ENCODE data around the gene LAMA1.

LAMA1 gene

DNA sequence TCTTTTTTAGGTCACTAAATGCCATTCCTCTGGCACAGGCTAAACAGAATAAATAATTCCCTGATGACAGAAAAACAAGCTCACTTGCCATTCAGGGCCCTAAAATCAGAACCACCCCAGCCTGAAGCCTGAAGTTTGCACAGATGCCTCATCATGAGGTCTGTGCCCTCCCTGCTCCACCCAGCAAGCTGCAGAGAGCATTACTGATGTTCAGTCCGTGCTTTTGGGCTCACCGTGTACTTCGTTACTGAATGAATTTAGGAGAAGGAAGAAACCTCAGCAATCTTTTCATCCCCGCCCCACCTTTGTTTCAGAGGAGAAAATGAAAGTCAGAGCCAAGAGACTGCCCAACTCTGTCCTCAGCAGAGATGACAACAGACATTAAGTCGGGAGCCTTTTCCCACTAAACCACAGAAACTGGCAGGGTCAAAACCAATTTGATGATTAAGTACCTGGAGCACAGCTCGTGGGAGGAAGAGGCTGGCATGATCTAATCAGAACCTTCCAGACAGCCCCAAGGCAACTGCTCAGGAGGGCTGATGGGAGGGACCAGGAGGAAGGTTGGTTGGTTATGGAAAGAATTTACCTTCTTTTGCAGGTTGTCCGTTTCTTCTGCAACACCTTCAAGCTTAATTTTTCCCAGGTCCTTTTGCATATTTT, 122.7 kb downstream of the LAMA1 start:
- DNase-seq = no peak
- intact Hi-C loops (cut with DNase I) = no loop called here

- intact Hi-C loops (cut with DNase I) = no loop called here
- DNase-seq = no peak
Measured at GRCh38 chr18:6994056-6994770, 123.4 kb downstream of the LAMA1 start.

DNA sequence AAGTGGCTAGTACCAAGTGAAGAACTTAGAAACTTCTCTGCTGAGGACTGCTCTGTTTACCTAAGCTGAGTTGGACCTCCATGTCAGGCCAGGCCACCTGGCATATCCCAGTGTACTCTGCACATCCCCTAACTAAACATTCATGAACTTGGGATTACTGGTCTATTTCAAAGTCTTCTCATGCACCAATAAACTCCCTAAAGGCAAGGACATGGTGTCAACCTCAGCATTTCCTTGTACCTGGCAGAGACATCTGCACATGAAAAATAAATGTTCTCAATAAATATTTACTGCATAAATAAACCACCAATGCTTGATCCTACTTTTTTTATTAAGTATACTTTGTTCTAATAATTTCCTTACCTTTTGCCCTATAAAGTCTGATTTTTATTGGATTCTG, 124.8 kb downstream of the LAMA1 start:
- intact Hi-C loops (cut with DNase I) = no loop called here
- DNase-seq = no peak

DNA sequence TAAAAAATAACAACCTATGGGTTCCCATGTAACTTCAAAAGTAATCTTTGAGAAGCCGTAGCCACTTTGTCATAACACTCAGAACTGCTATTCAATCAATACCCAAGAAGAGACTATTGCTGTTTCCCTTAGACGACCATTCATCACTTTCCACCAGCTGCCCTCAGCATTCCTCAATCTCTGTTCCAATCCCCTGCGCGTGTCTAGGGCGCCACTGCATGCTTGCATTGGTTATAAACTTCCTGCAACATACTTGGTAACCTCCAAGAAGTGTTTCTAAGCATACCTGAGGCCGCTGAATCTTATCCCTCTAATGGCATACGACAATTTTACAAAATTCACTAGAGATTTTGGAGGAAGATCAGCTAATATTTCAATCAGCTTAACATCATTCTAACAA, 134.2 kb downstream of the LAMA1 start:
- no peak for DNase-seq

GRCh38 chr18:6982398-6982797, 135.2 kb downstream of the LAMA1 start:
- intact Hi-C loops (cut with DNase I) = no loop called here
- DNase-seq = no peak

More for the DNA sequence above, 134.2 kb downstream of the LAMA1 start:
- intact Hi-C loops (cut with DNase I) = no loop called here

- DNase-seq = no peak
- intact Hi-C loops (cut with DNase I) = no loop called here
Measured at GRCh38 chr18:6980363-6980762, 137.2 kb downstream of the LAMA1 start.

DNA sequence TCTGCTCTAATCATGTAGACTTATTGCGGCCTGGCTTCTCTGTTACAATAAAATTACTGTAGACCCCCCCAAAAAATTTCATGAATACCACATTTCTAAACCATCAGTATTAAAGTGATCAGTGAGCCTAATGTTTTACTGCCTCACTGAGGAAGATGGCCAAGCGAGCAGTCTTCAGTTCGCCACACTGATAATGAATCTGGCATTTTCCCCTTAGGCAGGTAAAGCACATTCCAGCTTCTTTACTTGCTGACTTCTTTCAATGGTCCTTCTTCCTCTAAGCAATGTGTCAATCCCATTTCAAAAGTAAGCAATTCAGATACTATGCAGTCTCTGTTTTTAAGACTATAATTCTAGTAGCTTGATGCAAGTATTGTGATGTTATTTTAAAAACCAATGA, 137.6 kb downstream of the LAMA1 start:
- DNase-seq = no peak

DNA sequence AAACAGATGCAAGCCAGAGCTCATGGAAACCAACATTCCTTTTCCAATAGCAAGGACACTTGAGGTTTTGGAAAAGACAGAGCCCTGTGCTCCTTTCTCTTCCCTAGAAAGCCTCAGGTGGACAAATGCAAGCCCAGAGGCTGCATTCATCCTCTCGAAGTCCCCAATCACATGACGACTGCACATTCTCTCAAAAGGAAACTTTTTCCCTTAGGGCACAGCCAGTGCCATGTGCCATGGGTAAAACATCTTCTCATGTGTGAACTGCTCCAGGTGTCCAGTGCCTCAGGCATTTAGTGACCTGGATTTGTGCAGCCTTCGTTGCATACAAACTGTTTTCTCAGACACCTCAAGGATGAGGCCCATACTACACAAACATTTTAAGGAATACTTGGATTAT, 140.7 kb downstream of the LAMA1 start:
- intact Hi-C loops (cut with DNase I) = no loop called here
- no peak for DNase-seq

More for the DNA sequence above, 137.6 kb downstream of the LAMA1 start:
- intact Hi-C loops (cut with DNase I) = no loop called here

DNA sequence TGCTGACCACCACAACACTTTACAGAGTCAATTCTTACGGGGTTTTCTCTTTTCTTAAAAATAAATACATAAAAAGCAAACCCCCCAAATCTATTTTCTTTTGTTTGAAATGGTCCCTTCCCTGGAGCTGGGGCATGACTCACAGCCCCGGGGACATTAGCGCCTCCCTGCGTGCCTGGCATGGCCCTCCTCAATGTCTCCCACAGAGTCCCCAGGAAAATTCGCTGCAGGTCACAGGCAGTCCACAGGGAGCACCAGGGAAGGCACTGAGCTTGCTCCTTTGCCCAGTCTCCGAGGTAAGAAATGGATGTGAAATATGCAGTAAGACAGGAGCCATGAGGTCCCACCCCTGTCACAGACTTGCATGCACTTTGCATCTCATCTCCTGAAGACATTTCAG, 142.5 kb downstream of the LAMA1 start:
- intact Hi-C loops (cut with DNase I) = no loop called here
- DNase-seq = no peak

- intact Hi-C loops (cut with DNase I) = no loop called here
- no peak for DNase-seq
Measured at GRCh38 chr18:6971823-6972478, 145.6 kb downstream of the LAMA1 start.

DNA sequence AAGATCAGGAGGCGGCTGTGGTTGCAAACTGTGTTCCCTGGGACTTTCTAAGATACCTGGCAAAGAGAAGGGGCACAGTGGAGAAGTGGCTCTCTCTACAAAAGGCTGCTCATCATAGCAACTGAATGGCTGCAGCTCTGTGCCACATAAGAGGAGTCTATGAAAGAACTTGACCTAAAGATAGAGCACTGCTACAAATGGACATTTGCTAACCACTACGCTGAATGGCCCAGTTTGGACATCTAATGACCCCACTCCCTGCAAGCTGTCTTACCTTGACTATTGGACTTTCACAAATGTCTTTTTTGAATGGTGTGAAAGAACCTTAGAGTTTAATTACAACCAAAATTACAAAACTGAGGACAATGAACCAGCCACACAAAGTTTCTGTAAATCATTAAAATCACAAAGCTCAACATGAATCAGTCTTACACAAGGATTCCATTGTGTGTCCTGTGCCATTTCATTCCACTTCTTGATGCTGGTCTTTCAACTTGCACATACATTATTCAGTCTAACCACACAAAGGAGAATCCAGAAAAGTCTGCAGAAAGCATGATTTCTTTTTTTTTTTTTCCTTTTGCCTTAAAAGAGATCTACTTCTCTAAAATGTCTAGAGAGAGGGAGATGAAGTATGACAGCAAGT, 154.0 kb downstream of the LAMA1 start:
- intact Hi-C loops (cut with DNase I) = no loop called here
- no peak for DNase-seq

GRCh38 chr18:6962571-6963451, 154.8 kb downstream of the LAMA1 start:
- DNase-seq = no peak
- intact Hi-C loops (cut with DNase I) = no loop called here

DNA sequence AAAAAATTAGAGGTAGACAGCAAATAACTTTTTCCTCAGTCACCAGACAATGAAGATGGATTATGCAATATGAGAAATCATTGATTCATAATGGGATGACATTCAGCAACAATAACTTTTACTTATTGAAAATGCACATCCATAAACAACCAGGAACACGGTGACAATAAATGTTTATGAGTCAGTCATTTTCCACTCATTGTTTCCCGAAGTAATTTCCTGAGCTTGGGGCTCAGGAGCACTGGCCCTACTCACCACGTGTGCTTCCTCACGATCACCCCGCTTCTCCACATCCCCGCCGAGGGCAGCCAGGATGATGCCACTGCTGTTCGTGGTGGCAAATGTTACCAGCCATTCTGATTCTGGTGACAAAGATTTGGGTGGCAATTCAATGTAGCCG, 156.3 kb downstream of the LAMA1 start:
- no peak for DNase-seq
- intact Hi-C loops (cut with DNase I) = no loop called here

GRCh38 chr18:6960656-6961055, 156.9 kb downstream of the LAMA1 start:
- intact Hi-C loops (cut with DNase I) = no loop called here
- DNase-seq = no peak

DNA sequence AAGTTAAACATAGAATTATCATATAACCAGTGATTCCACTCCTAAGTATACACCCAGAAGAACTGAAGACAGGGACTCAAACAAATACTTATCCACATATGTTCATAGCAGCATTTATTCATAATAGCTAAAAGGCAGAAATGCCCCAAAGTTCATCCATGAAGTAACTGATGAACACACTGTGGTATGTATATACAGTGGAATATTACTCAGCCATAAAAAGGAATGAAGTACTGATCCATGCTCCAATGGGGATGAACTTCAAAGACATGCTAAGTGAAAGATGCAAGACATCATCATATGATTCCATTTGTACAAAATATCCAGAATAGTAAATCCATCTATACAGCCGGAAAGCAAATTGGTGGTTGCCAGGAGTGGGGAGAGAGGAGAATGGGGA, 157.5 kb downstream of the LAMA1 start:
- no peak for DNase-seq
- intact Hi-C loops (cut with DNase I) = no loop called here

- intact Hi-C loops (cut with DNase I) = no loop called here
- no peak for DNase-seq
Measured at GRCh38 chr18:6959110-6959509, 158.5 kb downstream of the LAMA1 start.

DNA sequence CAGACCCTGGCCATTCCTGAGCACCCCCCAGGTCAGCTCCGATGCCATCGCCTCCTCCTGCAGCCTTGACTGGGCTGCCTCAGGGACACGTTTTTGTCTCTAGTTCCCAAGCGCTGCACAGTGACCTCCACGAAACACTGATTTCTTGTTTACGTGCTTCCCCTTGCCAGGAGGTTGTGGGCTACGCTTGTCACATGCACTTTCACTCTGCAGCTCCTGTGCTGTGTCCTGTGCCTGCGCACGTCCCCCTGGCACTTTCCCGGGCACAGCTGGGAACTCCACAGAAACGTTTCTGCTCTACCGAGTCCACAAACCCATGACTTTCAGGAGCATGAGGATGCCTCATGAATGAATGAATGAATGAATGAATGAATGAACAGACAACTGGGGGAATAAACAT, 160.6 kb downstream of the LAMA1 start:
- no peak for DNase-seq
- intact Hi-C loops (cut with DNase I) = no loop called here

DNA sequence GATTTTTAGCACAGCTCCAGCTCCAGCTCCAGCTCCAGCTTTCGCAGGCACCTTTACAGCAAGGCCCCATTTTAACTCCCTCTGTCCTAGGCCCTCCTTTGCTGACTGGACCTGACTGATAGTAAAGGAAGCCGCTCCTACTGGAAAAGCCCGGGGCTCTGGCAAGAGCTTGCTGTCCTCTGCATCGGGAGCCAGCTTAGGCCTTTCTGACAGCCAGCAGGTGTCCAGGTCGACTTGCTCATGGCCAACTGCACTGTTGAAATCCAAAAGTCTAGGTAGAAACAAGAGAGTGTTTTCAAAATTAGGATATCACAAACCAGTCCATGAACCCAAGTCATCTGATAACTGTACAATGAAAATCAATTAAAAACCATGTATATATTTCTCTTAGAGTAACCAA, 161.1 kb downstream of the LAMA1 start:
- DNase-seq = no peak
- intact Hi-C loops (cut with DNase I) = no loop called here

GRCh38 chr18:6955304-6955703, 162.3 kb downstream of the LAMA1 start:
- intact Hi-C loops (cut with DNase I) = no loop called here
- peak in 1 of 10 donors; percentile 58 for DNase-seq

DNA sequence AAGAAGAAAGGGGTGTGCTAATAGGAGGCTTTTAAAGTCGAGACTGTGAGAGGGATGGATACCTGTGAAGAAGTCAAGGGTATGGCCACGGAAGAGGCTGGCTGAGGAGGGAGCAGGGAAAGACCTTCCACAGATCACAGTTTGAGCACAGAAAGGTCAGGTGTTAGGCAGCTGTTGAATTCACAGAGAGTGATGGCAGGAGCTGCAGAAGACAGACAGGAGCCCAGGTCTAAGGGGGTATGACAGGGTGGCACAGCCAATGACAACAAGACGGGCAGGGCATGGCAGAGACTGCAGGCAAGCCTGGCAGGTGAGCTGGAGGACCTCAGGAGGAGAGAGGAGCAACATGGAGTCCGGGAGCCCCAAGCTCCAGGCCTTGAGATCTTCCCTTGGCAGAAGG, 163.1 kb downstream of the LAMA1 start:
- DNase-seq = no peak
- intact Hi-C loops (cut with DNase I) = no loop called here
